ENCODE measurements around the gene MCEE.
"Not testable (repeated sequence)": the region's sequence is repeated elsewhere in the genome, so short reads cannot be mapped to it uniquely, and the experiment has no call there.

MCEE gene

DNA sequence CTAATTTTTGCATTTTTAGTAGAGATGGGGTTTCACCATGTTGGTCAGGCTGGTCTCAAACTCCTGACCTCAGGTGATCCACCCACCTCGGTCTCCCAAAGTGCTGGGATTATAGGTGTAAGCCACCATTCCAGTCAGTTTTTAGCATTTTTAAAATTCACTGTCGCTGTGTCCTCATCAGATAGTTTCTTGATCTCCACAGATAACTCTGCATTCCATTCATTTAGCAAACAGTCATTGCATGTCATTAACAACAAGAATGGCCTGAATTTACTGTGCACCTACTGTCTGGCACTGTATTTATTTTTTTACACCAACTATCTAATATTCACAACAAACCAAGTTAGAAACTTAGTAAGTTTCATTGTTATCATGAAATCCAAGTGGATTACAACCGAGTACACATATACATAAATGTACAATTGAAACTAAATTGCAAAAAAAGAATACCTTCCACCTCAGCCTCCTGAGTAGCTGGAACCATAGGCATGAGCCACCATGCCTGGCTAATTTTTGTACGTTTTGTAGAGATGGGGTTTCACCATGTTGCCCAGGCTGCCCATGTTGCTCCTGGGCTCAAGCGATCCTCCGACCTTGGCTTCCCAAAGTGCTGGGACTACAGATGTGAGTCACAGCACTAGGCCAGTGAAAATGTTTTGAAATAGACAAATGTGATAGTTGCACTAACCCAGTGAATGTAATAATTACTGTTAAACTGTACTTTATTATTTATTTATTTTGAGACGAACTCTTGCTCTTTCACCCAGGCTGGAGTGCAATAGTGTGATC, 4.3 kb downstream of the MCEE start:
- no peak for DNase-seq

DNA sequence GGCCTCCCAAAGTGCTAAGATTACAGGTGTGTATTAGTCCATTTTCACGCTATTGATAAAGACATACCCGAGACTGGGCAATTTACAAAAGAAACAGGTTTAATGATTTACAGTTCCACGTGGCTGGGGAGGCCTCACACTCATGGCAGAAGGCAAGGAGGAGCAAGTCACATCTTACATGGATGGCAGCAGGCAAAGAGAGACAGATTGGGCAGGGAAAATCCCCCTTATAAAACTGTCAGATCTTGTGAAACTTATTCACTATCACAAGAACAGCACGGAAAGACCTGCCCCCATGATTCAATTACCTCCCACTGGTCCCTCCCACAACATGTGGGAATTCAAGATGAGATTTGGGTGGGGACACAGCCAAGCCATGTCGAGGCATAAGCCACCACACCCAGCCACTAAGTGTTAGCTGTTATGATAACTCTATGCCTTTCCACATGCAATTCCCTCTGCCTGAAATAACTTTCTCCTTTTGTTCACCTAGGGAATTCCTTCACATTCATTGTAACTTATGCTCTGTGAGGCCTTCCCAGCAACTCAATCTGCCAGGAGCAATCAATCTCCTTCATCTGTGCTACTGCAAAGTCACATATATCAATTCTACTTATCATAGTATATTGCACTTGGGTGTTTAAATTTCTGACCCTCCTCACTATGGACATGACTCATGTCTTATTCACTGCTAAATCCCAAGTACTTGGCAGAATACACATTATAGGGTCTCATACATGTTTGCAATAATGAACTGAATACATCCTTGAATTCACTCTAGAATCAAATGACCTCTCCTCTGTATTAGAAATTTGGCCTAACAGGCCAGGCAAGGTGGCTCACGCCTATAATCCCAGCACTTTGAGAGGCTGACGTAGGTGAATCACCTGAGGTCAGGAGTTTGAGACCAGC, 7.4 kb downstream of the MCEE start:
- no peak for DNase-seq

DNA sequence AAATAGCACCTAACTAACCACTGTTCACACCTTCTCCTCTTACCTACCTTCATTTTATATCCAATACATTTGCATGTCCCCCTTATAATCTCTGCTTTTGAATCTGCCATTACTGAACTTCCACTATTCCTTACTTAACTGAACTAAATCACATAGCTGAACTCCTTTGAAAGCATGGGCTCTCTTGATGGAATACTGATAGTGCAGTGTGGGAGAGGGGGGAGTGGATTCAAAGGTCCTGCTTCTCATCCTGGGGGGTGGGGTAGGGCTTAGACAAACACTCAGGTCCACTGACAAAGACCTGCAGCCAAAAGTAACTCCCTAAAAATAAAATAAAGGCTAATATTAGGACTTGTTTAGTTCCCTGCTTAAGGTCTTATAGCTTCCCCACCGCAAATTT, 8.6 kb downstream of the MCEE start:
- no peak for DNase-seq

DNA sequence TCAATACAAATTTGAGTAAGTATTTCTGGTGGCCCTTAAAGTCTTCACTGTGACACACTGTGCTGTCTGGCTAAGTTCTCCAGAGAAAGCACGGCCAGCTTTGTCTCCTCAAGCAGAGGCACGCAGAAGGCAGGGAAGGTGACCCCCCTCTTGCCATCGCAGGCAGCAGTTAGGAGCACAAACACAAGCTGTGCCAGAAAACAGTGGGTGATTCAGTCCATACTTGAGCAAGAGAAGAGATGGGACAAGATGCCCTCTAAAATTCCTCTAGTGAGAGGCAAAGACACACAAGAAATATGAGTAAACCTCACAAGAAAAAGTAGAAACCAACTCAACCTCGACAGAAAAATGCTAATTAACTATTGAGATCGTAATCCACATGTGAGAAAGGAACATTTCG, 9.8 kb downstream of the MCEE start:
- no peak for DNase-seq

DNA sequence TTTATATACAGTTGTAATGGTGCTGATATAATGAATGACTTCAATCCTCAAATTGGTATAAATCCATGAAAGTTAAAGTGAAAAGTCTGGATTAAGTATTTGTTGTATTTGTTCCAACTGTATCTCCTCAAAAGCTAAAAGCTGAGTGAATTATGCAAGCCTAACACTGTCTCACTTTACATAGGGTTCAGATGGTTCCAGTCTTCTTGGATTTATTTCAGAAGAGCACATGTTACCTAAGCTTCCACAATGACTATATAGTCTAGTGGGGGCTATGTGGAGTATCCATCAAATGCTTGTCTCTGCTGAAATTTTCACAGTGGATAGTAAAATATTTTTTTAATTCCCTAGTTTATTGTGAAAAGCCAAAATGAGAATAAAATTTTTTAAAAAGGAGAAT, 13.0 kb downstream of the MCEE start:
- no peak for DNase-seq

DNA sequence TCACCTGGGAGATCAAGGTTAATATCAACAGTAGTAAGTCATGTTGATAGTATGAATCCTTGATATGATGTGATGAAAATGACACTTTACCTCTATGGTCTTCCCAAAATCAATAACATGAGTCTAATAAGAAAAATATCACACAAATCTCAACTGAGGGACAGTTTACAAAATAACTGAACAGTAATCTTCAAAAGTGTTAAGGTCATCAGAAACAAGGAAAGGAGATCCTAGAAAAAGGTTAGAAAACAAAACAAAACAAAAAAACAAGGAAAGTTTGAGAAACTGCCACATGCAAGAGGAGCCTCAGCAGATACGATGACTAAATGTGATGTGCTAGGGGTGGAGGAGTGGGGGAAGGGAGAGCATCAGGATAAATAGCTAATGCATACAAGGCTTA, 16.2 kb downstream of the MCEE start:
- no peak for DNase-seq

DNA sequence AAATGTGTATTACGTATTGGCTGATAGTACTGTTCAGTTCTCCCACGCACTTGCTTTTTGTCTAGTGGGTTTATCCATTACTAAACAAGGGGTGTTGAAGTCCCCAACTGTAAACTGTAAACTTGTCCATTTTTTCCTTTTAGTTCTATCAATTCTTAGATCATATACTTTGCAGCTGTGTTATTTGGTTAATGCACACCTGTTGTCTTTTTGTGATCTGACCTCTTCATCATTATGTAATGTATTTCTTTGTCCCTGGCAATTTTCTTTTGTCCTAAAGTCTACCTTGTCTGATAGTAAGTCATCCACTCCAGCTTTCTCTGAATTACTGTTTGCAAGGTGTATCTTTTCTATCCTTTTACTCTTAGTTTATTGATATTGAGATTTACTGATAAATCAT, 21.9 kb downstream of the MCEE start:
- DNase-seq: no peak

DNA sequence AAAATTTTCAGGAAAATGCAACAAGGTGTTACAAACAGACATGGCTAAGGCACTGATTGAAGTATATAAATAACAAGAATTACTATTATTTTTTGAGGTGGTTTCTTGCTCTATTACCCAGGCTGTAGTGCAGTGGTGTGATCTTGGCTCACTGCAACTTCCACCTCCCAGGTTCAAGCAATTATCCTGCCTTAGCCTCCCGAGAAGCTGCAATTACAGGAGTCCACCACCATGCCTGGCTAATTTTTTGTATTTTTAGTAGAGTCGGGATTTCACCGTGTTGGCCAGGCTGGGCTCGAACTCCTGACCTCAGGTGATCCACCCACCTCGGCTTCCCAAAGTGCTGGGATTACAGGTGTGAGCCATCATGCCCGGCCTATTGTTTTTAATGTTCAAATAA, 23.6 kb downstream of the MCEE start:
- not testable (repeated sequence) for DNase-seq

DNA sequence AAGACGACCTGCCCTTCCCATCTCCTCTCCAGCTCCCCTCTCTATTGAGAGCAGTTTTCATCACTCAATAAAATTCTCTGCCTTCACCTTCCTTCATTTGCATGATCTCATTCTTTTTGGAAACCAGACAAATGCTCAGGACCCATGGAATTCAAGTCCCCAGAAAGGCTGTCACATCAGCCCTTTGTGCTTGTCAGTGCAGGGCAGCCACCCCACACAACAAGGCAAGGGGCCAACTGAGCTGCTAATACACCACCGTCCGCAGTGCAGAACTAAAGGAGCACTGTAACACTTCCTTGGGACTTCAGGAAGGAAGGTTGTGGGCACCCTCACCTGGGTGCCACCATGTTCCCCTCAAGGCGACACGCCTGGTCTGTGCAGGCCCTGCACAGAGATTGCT, 26.2 kb downstream of the MCEE start:
- DNase-seq: no peak

DNA sequence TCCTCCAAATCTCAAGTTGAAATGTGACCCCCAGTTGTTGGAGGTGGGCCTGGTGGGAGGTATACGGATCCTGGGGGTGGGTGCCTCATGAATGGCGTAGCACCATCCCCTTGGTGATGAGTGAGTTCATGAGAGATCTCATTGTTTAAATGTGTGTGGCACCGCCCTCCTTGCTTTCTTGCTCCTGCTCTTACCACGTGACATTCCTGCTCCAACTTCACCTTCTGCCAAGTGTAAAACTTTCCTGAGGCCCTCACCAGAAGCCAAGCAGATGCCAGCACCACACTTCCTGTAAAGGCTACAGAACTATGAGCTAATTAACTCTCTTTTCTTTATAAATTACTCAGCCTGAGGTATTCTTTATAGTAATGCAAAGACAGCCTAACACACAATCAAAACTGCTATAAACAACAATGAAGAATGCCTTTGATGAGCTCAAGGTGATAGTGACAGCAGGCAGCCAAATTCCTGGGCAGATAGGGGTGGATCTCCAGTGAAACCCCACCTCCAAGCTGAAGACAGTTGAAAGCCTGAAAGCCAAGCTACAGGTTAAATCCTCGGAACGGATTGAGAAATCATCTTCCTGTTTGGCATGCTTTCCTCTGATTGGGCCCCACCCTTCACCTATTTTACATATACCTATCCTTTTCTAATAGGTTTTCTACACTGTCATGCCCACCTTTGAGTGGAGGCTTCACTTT, 26.9 kb downstream of the MCEE start:
- DNase-seq: no peak

DNA sequence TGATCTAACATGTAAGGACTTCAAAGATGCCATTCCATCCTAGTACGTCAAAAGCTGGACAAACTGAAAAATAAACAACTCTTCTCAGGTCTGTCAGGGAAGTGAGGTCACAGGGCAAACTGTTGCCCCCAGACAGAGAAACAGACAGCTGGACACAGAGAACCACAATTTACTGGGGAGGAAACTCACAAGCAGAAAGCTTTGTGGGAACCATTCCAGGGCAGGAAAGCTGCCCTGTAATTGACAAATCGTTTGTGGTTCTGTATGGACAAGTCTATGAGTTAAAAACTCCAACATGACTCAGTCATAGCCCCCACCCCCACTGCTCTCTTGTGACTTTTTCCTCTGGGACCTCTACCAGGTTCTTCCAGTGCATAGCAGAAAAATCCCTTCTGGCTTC, 28.4 kb downstream of the MCEE start:
- no peak for DNase-seq

DNA sequence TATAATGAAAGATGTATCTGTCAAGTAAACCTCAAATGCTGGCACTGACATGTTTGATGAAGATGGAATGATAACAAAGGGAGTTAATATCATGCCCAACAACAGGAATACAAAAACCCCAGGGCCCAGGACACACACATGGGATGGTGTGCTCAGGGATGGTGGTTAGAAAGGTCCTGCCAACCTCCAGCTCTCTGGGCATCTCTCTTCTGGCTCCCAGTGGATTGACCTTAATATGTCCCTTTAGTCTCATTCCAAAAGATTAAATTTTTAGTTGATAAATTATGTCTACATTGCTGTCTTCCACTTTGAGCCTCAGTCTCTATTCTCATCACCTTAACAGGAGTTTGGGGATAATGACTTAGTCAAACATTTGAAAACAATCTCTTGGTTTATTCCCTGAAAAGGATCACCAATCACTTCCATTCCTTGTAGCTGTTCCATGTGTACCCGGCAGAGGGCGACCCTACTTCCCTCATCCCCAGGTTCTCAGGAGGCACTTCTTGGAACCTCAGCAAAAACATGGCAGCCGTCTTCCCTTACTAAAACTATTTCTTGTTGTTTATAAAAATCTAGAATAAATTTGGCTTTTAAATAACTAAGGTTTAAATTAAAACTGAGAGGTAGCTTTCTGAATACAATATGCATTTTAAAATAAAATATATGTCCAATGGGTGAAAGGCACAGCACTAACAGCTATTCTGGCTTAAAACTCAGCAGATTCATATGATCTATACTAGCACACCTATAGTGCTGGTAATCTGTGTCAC, 29.6 kb downstream of the MCEE start:
- DNase-seq: no peak

DNA sequence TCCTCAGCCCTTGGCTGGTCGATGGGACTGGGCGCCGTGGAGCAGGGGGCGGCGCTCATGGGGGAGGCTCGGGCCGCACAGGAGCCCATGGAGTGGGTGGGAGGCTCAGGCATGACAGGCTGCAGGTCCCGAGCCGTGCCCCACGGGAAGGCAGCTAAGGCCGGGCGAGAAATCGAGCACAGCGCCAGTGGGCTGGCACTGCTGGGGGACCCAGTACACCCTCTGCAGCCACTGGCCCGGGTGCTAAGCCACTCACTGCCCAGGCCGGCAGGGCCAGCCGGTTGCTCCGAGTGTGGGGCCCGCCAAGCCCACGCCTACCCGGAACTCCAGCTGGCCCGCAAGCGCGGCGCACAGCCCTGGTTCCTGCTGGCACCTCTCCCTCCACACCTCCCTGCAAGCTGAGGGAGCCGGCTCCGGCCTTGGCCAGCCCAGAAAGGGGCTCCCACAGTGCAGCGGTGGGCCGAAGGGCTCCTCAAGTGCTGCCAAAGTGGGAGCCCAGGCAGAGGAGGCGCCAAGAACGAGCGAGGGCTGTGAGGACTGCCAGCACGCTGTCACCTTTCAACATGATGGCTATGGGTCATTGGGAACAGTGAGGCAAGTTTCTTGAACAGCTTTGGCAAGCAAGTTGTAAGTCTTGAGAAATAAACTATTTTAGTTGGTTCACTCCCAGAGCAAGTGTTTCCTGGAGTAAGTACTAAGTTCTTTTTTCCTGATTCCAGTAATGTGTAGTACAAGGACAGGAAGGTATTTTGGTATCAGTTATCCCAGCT, 37.4 kb downstream of the MCEE start:
- not testable (repeated sequence) for DNase-seq

DNA sequence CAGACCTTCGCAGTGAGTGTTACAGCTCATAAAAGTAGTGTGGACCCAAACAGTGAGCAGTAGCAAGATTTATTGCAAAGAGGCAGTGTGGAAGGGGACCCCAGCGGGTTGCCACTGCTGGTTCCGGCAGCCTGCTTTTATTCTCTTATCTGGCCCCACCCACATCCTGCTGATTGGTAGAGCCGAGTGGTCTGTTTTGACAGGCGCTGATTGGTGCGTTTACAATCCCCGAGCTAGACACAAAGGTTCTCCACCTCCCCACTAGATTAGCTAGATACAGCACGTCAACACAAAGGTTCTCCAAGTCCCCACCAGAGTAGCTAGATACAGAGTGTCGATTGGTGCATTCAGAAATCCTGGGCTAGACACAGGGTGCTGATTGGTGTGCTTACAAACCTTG, 38.2 kb downstream of the MCEE start:
- not testable (repeated sequence) for DNase-seq

DNA sequence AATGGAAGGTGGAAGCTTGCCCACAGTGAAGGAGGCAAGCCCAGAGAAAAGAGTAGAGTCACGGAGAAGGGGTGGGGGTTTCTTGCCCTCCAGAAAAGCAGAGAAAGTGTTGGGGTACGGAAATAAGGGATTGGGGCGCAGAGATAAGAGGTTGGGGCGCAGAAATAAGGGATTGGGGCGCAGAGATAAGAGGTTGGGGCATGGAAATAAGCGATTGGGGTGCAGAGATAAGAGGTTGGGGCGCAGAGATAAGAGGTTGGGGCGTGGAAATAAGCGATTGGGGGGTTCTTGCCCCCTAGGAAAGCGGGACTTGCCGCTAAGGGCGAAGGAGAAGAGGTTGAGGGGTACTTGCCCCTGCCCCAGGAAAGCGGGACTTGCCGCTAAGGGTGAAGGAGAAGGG, 40.6 kb downstream of the MCEE start:
- not testable (repeated sequence) for DNase-seq

DNA sequence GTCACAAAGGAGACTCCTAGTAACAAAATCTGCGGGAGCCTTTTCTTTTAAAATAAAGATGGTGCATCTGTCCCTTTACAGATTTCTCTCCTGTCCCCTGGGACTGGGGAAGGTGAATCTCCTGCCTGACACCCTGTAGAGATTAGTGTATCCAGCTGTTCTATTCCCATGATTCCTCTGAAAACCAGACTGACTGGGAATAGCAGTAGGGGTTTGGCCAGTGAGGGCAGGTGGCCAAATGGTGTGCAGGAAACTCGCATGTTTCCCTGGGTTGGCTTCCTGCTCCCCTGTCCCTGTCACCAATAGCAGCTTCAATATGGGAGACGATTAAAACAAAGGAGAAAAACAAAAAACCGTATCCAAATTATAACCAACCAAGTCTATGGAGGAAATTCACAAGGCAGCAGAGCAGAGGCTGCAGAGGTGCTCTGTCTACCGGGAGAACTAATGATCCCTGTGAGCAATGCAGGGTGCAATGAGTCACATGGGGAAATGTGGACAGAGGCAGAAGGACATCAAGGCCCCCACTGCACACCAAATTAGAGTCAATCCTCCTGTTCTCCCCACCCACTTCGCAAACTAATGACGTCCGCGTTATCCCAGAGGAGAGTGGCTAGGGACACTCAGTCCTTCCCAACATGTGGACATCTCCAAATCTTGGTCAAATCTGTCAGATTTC, 44.6 kb downstream of the MCEE start:
- DNase-seq: not testable (repeated sequence)

DNA sequence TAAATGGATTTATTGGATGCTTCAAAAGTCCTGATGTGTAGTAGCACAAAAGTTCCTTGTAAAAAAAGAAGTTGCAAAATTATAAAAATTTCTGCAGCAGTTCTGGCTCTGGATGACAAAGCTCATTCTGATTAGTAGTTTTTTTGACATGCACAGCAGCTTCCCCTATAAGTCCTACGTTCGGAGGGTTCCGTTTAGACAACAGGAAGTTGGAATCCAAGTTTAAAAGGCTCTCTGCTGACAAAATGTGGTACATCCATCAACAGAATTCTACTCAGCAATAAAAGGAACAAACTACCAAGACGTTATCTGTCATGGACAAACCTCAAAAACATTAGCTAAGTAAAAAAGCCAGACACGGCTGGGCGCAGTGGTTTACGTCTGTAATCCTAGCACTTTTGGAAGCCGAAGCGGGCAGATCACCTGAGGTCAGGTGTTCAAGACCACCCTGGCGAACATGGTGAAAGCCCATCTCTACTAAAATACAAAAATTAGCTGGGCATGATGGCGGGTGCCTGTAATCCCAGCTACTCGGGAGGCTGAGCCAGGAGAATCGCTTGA, 46.2 kb downstream of the MCEE start:
- DNase-seq: not testable (repeated sequence)

DNA sequence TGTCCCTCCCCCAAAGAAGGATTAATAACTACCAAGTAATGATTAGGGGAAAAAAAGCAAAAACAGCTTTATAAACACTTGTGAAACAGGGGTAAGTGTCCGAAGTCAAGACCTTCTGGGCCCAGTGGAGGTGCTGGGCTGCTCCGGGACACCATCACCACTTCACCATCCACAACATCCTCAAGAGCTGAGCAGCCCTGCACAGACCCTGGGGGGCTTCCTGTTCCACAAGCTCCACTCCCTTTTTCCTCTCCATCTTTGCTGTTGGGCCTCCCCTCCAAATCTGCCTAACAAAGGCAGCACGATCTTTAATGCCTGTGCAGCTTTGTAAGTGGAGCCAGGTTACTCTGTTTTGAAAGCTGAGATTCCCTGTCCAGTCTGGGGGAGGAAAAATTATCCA, 46.7 kb downstream of the MCEE start:
- DNase-seq: not testable (repeated sequence)

DNA sequence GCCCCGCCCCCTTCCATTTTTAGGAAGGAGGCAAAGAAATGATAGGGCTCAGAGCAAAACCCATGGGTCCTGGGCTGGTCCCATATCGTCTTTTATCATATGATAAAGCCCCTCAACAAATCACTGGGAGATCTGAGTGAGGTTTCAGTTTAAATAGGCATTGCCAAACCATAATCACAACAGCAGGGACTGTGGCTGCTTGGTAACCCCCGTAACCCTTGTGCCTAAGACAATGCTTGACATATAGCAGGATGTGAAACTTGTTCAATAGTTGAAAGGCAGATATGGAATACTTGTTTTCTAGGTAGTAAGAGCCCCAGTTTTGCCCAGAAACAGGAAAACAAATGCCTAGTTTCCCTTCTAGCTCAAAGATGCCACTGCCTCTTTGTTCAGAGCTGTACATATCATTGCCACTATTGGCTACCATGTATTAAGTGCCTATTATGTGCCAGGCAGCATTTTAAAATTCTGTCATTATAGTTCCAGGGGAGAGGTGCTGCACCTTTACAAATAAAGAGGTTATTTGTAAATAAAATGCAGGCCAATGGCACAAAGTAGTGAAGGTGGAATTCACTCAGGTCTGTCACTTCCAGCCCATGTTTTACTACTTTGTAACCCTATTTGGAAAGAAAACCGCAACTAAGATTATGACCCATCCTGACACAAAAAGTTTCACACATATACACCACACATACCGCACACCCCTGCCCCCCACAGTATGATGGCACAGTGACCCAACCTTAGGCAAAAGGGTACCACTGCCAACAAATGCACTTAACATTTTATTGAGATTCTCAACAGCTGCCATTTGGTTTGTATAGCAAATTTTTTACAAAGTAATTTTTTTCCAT, 47.4 kb downstream of the MCEE start:
- no peak for DNase-seq

DNA sequence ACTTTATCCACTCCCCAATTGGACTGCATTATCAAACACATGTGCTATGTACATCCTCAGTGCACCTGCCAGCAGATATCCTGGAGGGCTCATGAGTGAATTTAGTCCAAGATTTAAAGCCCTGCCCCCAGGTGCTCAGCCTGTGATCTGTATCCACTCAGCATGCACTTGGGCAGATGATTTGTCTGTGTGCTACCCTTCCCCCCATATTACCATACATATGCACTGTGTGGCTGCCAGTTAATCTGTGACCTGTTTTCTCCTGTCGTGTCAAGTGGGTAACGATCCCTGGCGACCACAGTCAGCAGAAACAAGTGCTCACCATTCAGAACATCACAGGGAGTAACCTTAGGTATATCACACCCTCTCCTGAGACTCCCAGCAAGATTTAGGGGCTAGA, 51.4 kb downstream of the MCEE start:
- DNase-seq: no peak
